Measurements from ENCODE around the gene ARL2BP. TPM values are rescaled to one million over a fixed set of nuclear protein-coding genes. Genes with fewer than 3 reads are reported as not detected.
A peak's percentile ranks its signal among the peaks of the same experiment; 100 is the strongest.

The ARL2BP gene
- total RNA-seq, 1 experiment from 2014 or later: 100 TPM

DNA sequence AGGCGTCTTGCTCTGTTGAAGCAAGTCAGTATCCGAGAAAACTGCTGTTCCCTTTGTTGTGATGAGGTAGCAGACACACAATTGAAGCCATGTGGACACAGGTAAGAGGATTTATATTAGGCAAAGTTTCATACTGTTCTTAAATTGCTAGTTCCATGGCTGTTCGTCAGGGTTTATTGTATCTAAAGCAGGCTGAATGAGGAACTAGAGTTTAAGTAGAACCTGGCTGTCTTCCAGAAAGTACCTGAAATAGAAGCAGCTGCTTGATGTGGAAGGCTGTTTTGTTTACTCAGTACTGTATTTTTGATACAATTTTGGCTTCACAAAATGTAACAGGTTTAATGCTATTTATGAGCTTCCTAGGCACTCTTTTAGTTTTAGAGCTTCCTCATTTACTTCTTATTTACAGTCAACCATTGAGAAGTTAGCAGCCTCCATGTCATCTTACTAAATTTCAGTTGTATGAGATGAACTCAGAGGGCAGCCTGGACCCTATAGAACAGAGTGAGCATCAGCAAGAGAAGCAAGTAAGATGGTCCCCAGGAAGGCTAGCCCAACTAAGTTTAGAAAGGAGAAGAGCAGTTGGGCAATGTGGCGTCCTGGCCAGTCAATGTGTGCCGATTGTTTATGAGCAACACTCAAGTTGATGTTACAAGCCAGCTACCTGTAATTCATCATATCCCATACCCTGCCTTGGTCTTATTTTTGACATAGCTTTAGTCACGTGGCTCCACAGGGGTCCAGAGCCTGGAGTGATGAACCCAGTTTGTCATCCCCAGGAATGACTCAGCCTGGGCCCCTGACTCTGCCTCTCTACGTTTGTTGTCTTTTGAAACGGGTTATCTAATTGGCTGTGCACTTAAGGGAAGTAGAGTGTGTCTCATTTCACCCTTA lies 9.7 kb upstream of the ARL2BP start:
- no peak for DNase-seq (ENCODE audit: low spot score)

DNA sequence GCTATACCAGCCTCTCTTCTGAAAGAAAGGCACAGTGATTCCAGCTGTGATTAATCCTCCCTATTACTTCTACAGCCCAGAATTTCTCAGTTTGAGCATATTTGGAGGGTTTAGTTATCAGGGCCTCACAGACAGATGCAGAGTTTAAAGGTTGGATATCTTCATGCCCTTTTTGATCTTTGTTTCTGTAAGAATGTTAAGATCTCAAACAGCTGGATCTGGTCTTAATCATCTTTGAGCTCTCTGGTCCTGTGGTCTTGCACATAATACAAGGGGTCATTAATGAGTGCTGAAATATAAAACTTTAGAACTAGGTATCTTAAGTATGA lies 9.1 kb upstream of the ARL2BP start:
- no peak for DNase-seq (ENCODE audit: low spot score)

DNA sequence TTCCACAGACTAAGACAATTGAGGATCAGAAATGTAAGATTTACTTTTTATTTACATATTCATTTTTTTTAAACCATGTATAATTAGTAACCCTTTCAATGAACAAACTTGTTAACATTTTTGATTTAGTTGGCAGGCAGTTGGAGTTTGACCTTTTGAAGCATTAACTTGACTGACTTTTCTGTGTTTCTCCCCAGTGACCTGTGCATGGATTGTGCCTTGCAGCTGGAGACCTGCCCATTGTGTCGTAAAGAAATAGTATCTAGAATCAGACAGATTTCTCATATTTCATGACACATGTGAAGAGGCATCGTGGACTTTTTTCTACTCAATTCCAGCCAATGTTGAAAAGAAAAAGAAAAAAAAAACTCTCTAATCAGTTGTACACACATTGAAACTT lies 6.4 kb upstream of the ARL2BP start:
- no peak for DNase-seq (ENCODE audit: low spot score)

DNA sequence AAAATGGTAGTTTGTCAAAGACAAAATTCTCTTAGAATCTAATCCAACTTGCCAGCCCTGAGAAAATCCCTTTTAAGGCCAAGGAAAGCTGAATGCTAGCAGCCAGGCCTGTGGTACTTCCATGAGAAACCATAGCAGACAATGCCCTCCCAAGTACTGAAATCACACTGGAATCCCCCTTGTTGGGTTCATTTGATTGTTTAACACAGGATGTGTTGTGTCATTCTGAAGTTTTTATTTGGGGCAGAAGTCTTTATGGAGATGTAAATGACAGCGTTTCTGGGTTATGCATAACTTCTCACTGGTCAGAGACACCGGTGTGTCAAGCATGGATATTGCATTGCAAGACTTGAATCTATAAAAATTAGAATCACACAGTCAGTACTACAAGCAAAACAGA lies 6.0 kb upstream of the ARL2BP start:
- no peak for DNase-seq (ENCODE audit: low spot score)

DNA sequence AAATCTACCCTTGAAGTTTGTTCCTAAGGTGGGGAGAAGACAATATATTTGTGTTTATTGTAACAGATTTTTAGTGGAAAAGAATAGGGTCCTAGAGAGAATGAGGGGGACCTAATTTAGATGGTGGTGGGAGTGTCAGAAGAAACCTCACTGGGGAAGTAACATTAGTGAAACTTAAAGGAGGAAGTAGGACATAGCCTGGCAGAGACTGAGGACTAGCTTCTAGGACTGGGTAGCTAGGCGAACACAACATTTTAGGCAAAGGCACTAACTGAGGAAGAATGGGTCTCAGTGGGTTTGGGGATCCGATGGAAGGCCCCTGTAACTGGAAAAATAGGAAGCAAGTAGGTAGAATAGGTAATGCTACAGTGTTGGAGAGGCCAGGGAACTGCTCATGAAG lies 4.2 kb upstream of the ARL2BP start:
- no peak for DNase-seq (ENCODE audit: low spot score)

DNA sequence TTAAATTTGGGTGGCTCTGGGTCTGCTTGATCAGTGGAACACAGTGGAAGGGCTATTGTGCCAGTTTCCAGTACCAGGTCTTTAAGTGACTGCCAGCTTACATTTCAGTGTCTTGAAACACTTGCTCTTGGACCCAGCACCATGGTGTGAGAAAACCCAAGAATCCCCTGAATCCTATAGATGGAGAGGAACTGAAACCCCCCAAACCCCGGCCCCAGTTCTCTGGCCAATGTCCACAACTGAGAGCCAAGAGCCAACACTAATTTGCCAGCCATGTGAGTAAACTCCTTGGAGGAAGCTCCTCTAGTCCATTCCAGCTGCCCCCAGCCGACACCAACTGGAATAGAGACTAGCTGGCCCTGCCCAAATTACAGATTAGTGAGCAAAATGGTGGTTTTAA lies 2.4 kb upstream of the ARL2BP start:
- DNase-seq (ENCODE audit: low spot score): no peak

DNA sequence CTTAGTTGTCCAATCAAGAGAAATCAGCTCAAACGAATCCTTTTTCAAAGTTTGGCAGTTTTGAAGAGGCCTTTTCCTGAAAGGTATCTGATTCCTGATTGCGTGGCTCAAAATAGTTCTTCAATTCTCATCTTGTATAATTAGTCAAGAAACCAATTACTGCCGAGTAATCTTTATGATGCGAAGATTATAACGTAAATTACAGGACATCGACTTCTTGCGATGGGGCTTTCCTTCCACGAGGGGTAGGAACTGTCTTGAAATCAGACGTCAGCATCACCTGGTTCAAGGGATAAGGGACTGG lies 644 bp upstream of the ARL2BP start:
- DNase-seq (ENCODE audit: low spot score): no peak

DNA sequence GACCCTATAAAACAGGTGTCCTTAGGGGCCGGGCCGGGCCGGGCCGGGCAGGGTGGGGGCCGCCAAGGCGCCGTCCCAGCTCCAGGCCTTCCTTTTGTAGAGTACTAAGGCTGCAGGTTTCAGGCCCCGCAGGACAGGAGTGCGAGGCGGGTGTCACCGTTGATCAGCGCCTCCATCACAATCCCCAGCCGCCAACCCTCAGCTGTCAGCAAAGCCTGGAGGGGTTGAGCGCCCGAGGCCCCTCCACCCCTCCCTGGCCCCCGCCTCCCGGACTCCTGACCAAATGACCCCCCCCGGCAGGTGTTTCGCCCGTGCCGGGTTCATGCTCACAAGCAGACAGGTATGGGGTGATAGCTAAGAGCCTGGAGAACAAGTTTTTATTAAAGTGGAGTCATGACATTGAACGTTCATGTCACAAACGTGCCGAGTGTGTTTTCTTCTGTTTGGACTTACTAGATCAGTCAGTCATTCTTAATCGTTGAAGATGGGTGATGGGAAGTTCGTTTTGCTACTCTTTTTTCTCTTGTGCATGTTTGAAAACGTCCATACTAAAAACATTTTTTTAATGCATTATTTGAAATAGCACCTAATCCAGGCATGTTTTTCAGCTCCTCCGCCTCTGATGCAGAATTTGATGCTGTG lies 534 bp downstream of the ARL2BP start:
- DNase-seq (ENCODE audit: low spot score): no peak

DNA sequence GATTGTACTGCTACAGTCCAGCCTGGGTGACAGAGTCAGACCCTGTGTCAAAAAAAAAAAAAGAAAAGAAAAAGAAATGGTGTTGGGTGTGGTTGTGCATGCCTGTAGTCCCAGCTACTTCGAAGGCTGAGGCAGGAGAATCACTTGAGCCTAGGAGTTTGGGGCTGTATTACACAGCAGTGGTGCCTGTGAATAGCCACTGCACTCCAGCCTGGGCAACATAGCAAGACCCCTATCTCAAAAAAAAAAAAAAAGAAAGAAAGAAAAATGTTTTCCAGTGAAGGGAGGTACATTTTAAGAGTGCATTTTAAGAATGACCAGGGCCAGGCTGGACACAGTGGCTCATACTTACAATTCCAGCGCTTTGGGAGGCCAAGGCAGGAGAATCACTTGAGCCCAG lies 6.3 kb downstream of the ARL2BP start:
- DNase-seq (ENCODE audit: low spot score): no peak

DNA sequence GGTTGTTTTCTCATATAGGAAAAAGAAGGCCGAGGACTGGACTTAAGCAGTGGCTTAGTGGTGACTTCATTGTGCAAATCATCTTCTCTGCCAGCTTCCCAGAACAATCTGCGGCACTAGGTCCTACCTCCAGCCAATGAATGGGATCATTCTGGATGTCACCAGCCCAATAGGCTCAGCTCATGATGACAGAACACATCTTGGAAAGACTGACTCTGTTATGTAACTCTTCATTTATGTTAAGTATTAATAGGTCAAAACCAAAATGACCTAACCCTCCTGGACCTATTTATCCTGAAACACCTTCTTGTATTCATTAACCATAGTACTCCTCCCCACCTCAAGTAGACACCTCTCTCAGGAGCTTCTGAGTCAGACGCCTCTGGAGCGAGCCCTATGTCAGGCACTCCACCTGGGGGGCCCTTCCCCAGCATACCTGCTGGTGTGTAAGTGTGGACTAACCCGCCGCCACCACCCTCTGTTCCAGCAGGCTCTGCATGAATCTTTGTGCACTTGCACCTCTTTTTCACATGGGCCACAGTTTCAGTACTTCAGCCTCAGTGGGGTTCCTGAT lies 7.2 kb downstream of the ARL2BP start:
- no peak for DNase-seq (ENCODE audit: low spot score)

DNA sequence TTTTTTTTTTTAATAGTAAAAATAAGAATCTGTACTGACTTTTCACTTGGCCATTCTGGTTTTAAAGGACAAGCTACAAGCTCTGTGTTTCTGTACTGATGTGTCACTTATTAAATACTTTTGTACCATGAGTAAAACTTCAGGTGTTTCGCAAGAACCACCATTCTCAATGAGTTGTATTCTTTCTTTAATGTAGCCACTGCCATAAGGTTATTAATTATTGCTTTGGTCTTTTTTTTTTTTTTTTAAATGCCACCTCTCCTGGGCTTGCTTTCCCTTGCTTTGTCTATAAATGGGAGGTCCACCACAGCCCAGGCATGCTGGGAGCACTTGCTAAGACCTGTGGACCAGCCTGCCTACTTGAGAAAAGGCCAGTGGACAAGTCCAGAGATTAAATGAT lies 8.4 kb downstream of the ARL2BP start:
- DNase-seq (ENCODE audit: low spot score): no peak

DNA sequence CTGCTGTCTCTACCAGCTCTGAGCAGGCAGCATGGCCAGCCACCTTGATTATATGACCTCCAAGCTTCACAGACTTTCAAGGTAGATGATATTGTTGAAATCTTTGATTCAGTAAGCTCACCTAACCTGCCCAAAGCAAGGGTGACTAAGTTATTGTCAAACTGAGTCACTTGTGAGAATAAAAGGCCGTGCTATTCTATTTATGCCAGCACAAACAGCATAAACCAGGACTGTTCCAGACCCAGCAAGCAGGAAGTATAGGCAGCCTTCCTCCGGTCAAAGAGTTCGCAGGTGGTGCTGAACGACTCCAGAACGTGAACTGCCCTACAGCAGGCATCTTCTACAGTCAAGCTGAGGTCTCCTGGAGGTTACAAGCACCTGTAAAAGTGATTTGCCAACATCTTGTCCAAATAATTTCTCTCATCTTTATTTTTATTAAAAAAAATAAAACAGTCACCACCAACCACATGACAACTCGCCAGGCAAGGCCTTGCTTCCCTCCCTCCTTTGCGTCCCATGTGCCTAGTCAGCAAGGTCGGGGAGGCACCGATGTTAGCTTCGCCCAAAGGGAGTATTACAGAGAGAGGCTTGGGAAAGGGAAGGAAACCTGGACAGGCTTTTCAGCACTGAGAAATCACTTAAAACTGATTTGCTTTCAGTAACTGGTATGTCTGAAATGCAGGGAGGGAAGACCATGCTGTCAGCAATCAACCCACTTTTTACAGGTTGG lies 10.8 kb downstream of the ARL2BP start:
- DNase-seq (ENCODE audit: low spot score): no peak

DNA sequence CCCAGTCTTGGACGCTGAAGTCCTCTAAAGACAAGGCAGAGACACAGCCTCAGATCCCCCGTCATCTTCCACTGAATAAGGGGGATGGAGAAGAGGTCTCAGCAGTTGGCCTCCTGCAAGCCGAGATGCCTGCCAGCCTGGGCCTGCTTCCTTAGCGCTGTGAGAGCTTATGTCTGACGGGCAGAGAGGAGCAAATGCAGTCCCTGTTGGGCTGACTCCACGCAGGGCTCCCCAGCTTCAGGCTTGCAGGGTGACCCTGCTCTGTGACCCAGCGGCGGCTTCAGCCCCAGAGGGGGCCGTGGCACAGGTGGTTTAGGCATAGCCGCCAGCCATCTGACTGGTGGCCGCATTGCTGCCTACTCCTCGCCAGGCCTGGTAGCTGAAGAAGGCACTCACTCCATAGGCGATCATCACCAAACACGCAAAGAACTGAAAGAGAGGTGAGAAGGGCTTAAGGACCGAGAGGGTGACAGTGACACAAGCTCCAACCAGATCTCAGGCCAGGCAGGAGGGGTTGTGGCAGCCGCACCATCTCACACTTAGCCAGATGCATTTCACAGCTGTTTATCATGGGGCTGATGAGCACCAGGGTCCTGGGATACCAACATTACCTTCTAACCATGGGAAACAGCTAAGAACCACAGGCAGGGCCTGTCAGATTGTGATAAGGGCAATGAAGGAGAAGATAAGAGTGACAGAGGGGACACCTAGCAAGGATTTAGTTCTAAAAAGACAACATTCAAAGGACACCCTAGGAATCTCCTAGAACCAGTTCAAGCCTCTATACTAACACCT lies 11.7 kb downstream of the ARL2BP start:
- no peak for DNase-seq (ENCODE audit: low spot score)

DNA sequence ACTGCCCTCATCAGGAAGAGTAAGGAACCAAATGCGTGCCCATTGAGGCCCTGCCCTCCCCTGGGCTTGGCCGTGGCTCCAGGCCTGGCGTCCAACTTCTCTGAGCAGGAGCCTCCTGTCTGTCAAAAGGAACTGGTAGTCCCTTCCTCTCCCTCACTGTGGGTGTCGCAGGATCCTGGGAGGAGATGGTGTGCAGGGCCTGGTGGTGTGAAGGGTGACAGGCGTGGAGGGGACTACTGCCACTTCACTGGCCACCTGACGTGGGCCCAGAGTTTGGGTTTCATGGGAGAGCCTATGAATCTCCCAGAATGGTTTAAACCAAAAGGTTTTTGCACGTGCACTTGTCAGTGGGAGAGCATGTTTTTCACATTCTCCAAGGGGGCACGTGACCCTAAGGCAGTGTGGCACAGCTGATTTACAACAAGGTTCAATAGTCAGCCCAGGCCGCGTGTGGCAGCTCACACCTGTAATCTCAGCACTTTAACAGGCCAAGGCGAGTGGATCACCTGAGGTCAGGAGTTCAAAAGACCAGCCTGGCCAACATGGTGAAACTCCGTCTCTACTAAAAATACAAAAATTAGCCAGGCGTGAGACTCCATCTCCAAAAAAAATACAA lies 12.5 kb downstream of the ARL2BP start:
- no peak for DNase-seq (ENCODE audit: low spot score)

DNA sequence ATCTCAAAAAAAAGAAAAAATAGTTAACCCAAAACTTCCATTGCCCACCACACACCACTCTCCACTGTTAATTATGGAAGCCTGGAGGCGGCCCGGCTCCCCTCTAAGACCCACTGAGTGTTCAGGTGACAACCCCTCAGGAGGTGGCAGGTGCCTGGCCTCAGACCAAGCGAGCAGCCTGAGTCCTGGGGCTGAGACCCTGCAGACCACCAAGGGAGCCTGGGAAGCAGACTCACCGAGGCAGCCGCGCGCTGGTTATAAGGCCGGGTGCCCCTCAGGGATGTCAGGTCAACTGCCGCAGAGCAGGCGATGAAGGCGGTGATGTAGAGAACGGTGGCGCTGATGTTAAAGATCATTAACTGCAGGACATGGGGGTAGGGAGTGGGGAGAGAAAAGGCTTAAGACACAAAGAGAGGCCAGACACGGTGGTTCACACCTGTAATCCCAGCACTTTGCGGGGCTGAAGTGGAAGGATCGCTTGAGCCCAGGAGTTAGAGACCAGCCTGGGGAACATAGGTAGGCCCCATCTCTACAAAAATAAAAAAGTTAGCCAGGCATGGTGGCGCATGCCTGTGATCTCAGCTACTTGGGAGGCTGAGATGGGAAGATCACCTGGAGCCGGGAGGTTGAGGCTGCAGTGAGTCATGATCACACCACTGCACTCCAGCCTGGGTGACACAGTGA lies 13.3 kb downstream of the ARL2BP start:
- no peak for DNase-seq (ENCODE audit: low spot score)

DNA sequence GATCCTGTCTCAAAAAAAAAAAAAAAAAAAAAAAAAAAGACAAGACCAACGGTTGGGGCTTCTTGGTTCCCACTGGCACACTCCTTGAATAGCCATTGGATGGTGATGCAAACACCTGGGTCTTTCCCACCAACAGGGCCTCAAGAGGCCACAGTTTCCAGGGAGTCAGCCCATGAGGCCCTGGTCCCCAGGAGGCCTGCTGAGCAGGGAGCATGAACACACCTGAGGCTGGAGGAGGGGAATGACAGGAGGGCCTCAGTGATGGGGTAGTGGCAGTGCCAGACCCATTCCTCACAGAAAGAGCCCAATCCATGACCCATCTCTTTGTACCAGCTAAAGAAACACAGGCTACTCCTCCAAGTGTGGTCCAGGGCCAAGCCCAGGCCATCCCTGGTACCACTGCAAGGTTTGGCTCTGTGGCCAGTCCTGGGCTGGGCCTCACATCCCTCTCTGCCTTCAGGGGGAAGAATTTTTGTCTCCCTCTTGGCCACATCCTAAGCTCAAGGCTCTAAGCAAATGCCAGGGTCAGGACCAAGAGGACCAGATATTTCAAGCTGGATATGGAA lies 13.9 kb downstream of the ARL2BP start:
- no peak for DNase-seq (ENCODE audit: low spot score)

DNA sequence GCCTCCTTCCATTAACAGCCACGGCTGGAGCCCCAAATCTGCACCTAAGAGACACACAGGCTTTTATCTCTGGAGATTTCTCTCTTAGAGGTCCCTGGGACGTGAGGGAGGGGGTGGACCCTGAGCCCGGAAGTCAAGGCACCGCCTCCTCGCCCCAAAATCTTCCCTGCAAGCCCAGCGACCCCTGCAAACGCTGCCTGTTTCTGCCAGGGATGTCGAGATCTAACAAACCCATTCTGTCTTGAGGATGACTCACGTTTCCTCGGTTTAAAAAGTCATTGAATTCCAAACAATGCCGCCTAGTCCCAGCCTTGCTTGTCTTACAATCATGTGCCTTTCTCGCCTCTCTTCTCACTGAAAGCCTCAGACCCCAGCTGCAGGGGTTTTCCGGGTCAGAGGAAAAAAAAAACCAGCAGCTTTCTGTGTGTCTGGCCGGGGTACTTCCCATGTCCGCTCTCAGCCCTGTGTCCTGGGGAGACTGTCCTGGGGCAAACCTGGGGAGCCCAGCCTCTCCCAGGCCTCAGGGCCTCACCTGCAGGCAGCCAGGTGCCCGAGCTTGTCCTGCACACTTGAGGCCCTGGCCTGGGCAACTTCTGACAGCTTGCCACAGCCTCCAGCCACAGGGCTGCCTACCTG lies 15.4 kb downstream of the ARL2BP start:
- peak; percentile 42 for DNase-seq (ENCODE audit: low spot score)

DNA sequence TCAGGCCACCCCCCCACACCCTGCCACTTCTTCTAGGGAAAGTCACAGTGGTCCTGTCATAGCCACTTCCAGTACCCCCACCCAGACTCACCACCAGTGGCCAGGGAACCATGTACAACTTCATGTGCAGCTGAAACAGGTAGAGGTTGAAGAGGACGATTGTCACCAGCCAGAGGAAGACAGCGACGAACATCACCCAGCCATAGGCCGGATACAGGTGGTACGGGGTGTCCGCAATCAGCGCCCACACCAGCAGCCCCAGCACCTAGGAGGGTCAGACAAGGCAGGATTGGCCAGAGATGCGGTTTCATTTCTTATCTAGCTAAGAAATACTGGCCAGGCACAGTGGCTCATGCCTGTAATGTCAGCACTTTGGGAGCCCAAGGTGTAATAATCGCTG lies 16.7 kb downstream of the ARL2BP start:
- DNase-seq (ENCODE audit: low spot score): no peak

DNA sequence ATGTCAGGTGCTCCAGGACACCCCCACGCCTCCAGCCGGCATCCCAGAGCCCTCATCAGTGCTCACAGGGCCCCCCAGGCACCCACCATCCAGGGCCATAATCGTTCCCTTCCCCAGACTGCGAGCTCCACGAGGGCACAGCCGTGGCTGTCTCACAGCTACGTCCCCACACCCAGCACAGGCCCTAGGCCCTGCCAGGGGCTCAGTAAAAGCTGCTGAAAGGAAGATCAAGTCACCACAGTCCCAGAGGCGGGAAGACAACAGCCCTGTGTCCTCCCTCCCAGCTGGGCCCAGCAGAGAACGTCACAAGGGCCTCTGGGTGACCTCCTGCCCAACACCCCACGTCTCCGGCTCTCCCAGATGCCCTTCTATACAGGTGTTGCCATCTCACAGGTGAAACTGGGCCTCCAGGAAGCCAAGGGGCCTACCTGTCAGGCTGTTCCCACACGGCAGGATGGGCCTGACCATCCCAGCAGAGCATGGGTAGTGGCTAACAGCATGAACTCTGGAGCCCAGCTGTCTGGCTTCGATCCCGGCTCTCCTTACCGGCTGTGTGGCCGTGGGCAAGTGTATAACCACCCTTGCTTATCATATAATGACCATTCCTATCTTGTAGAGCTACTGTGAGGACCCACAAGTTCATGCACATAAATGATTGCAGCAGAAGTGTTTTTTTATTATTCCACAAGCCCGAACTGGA lies 17.9 kb downstream of the ARL2BP start:
- DNase-seq (ENCODE audit: low spot score): no peak

All from H4 (cell line).